Measurements from ENCODE around the gene NUTM2A. TPM values are rescaled to one million over a fixed set of nuclear protein-coding genes. Genes with fewer than 3 reads are reported as not detected.

NUTM2A gene
- 0.48 and 0.65 TPM in 2 replicates for total RNA-seq

DNA sequence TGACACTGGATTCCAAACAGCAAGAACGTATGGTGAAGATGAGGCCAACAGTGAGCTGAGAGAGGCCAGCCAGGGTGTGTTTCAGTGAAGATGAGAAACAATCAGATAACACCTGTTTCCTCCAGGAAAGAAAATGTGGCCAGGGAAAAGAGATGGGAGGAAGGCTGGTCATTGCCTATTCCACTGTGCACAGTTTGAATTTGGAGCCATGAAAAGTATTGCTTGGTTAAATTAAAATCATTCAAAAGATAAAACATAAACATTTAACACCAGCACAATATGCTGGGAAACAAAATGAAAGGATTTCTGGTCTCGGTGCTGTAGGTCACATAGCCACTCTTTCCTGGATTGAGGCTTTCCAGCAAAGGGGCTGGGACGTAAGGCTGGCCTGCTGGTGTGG is at the start of gene NUTM2A:
Gene NUTM2A (plus strand): TSS at position 301 of the 400 bp plus-strand sequence. CDS start 383 bp downstream, outside the sequence.

Other genes with a start within 250 kb of the NUTM2A start
- gene FAM25A, start 205.2 kb upstream of the NUTM2A start, total RNA-seq, result not detected in 2 replicates
- 144 and 166 TPM in 2 replicates for gene GLUD1, start 130.6 kb upstream of the NUTM2A start, total RNA-seq
- 25.2 and 30.5 TPM in 2 replicates for gene SHLD2, start 130.2 kb upstream of the NUTM2A start, total RNA-seq
- gene NUTM2D, start 132.3 kb downstream of the NUTM2A start, total RNA-seq, result 1.3 and 1.4 TPM in 2 replicates